ENCODE results near the gene TUG1. TPM values are rescaled to one million over a fixed set of nuclear protein-coding genes. Genes with fewer than 3 reads are reported as not detected.

Gene TUG1
- total and polyA plus RNA-seq, 9 of the 15 experiments (the other 6 are each of a cell fraction or from before 2014, with no cell fraction given), result 24.7 to 132 (median 58.9) TPM

DNA sequence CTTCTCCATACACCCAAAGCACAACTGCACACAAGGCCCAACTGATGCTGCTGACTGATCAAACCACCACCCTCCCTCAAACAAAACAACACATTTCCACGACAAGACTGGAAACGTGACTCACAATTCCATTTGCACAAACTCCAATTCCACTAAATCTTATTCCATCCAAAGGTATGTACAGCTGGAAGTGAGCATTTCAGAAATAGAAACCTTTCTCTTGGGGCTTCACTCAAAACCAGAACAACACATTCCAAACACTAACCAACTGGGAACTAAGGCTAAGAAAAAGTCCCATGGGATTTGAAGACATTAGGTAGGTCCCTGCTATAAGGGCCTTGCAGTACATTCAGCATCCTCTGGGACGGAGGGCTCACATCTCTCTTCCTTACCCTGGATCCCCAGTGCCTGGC, 20.1 kb upstream of the TUG1 start:
- intact Hi-C loops (cut with micrococcal nuclease), result loop anchor here (2.0 kb wide), 1 partner anchor 136 kb away; no protein-coding TSS in a partner anchor
- CTCF ChIA-PET (ENCODE audit: low intra/inter-chr PET ratio), result interaction anchor here (0.8 to 2.0 kb wide), 3 partner anchors 134 to 281 kb away, joined by 3 to 21 read pairs (median 5); no protein-coding TSS in a partner anchor
- H3K9me1 ChIP-seq (ENCODE audit: control insufficient read depth, insufficient read depth, low read length), result no peaks in the 10 kb centered on the region

DNA sequence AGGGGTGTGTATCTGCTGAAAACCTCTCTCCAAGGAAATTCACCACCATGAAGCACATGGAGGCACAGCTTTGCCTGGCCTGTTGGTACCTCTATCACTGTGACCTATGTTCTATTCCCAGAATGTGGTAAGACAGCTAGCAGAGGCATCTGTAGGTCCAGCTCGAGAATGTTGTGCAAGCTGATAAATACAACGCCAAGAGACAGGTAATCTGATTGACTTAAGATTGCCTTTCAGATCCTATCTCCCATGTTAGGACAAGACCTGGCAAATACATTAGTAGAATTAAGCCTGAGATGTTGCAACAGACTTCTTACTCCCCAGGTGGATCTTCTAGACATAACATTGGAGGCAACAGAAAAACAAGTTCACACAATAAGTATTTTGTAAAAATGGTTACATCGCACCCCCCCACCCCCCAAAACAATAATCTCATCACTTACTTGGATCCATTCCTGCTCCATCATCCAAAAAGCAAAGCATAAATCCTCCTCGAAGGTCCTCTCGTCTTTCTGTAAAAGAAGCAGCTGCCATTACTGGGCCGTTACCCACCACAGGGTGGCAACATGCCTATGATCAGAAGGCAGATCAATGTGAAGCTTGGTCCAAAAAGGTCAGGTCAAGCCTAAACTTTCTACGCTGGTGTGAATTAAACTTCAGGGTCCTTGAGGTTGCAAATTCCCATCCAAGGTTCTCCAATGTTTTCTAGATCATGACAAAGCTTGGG, 19.0 kb upstream of the TUG1 start:
- no peak for FAIRE-seq
- BruUV-seq (replicated peaks), result no TSS peak
- ChIA-PET POLR2A (interaction anchor here (0.7 kb wide), 1 partner anchor 198 kb away, joined by 4 read pairs; no protein-coding TSS in a partner anchor), CTCF (ENCODE audit: low intra/inter-chr PET ratio) (interaction anchor here (0.6 kb wide), 1 partner anchor 282 kb away, joined by 3 read pairs; no protein-coding TSS in a partner anchor)
- H4K20me1 ChIP-seq (replicated peaks; ENCODE audit: control insufficient read depth, insufficient read depth, low read length), result no peaks in the 10 kb centered on the region
- no peaks in the 10 kb centered on the region for H3K4me1 ChIP-seq (replicated peaks in 1 of 2; ENCODE audit: control insufficient read depth in 2 of 2, insufficient read depth in 2 of 2, low read length in 2 of 2)
- DNase-seq (ENCODE audit: extremely low read depth in 1 of 4, low spot score in 3 of 4), result no peak
- H2AFZ ChIP-seq (ENCODE audit: low read depth, low read length), result no peak overlapping the region
- H3K36me3 ChIP-seq (ENCODE audit: control insufficient read depth, insufficient read depth, low read length), result peaks cover 96% of the 10 kb centered on the region
- no peaks in the 10 kb centered on the region for H3K79me2 ChIP-seq (ENCODE audit: control insufficient read depth, insufficient read depth, low read length)
- no peak overlapping the region for H3K27ac ChIP-seq (ENCODE audit: extremely low read depth, low read depth, low read length)
- intact Hi-C loops (cut with micrococcal nuclease), result loop anchor here (2.0 kb wide), 1 partner anchor 135 kb away; no protein-coding TSS in a partner anchor
- H3K9me1 ChIP-seq (ENCODE audit: control insufficient read depth, insufficient read depth, low read length), result no peaks in the 10 kb centered on the region
- in situ Hi-C loops (cut with MboI), result loop anchor here (5.0 to 10.0 kb wide), 2 partner anchors 137 to 205 kb away; no protein-coding TSS in a partner anchor
- H3K4me3 ChIP-seq, result no peak overlapping the region
- no peak overlapping the region for H3K4me2 ChIP-seq (ENCODE audit: insufficient read depth, low read length)
- TF ChIP-seq, protein P1, sequence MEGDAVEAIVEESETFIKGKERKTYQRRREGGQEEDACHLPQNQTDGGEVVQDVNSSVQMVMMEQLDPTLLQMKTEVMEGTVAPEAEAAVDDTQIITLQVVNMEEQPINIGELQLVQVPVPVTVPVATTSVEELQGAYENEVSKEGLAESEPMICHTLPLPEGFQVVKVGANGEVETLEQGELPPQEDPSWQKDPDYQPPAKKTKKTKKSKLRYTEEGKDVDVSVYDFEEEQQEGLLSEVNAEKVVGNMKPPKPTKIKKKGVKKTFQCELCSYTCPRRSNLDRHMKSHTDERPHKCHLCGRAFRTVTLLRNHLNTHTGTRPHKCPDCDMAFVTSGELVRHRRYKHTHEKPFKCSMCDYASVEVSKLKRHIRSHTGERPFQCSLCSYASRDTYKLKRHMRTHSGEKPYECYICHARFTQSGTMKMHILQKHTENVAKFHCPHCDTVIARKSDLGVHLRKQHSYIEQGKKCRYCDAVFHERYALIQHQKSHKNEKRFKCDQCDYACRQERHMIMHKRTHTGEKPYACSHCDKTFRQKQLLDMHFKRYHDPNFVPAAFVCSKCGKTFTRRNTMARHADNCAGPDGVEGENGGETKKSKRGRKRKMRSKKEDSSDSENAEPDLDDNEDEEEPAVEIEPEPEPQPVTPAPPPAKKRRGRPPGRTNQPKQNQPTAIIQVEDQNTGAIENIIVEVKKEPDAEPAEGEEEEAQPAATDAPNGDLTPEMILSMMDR (IDR thresholded peaks at IDR 0.05 in 2 of 3, conservative IDR thresholded peaks at IDR 0.05 in 1 of 3; ENCODE audit: insufficient read depth in 2 of 3, low read depth in 1 of 3, low read length in 3 of 3), result peak in 1 of 3 experiments; percentile 11; a peak in 1 of 6 replicates
- TF ChIP-seq ZNF282 (CRISPR knock-in tag; IDR thresholded peaks at IDR 0.05), result no peak
- no peaks in the 10 kb centered on the region for H3K9me3 ChIP-seq (replicated peaks; ENCODE audit: control insufficient read depth, insufficient read depth, low read depth, low read length)
- WGBS (ENCODE audit: insufficient coverage, low coverage, missing lambda C conversion rate), result 89% methylated on average over 7 of the region's 7 CpGs
- H3K9ac ChIP-seq (ENCODE audit: insufficient read depth in 1 of 2, low read depth in 2 of 2, low read length in 2 of 2), result no peak overlapping the region
- H3K27me3 ChIP-seq (ENCODE audit: control insufficient read depth in 2 of 2, insufficient read depth in 2 of 2, low read length in 2 of 2), result no peaks in the 10 kb centered on the region
- ATAC-seq, result no peak

More for the DNA sequence above, 20.1 kb upstream of the TUG1 start:
- 65% methylated on average over 3 of the region's 3 CpGs for WGBS (ENCODE audit: insufficient coverage, low coverage, missing lambda C conversion rate)
- POLR2A ChIA-PET, result interaction anchor here (1.5 kb wide), 1 partner anchor 134 kb away, joined by 6 read pairs; no protein-coding TSS in a partner anchor
- H3K27ac ChIP-seq (ENCODE audit: extremely low read depth, low read depth, low read length), result no peak overlapping the region
- no TSS peak for BruUV-seq (replicated peaks)
- DNase-seq (ENCODE audit: extremely low read depth in 1 of 4, low spot score in 3 of 4), result no peak
- no peak overlapping the region for H3K4me2 ChIP-seq (ENCODE audit: insufficient read depth, low read length)
- no peaks in the 10 kb centered on the region for H3K4me1 ChIP-seq (replicated peaks in 1 of 2; ENCODE audit: control insufficient read depth in 2 of 2, insufficient read depth in 2 of 2, low read length in 2 of 2)
- no peak for TF ChIP-seq TAF7 (tag; IDR thresholded peaks at IDR 0.05)
- TF ChIP-seq SRSF3 (IDR thresholded peaks at IDR 0.05; ENCODE audit: insufficient read depth, low read length), result no peak
- no peak for TF ChIP-seq RAD21 (CRISPR knock-in tag; conservative IDR thresholded peaks at IDR 0.05 in 1 of 2, IDR thresholded peaks at IDR 0.05 in 1 of 2)
- TF ChIP-seq ZNF3 (CRISPR knock-in tag; IDR thresholded peaks at IDR 0.05), result no peak
- TF ChIP-seq CBX3 (IDR thresholded peaks at IDR 0.05; ENCODE audit: borderline replicate concordance in 1 of 2, low read length in 2 of 2), result no peak
- in situ Hi-C loops (cut with MboI), result no loop called here
- no peak for ATAC-seq
- no peaks in the 10 kb centered on the region for H3K9me3 ChIP-seq (replicated peaks; ENCODE audit: control insufficient read depth, insufficient read depth, low read depth, low read length)
- H2AFZ ChIP-seq (ENCODE audit: low read depth, low read length), result no peak overlapping the region
- H3K79me2 ChIP-seq (ENCODE audit: control insufficient read depth, insufficient read depth, low read length), result no peaks in the 10 kb centered on the region
- H3K27me3 ChIP-seq (ENCODE audit: control insufficient read depth in 2 of 2, insufficient read depth in 2 of 2, low read length in 2 of 2), result no peaks in the 10 kb centered on the region
- no peak overlapping the region for H3K4me3 ChIP-seq
- peaks cover 100% of the 10 kb centered on the region for H3K36me3 ChIP-seq (ENCODE audit: control insufficient read depth, insufficient read depth, low read length)
- H3K9ac ChIP-seq (ENCODE audit: insufficient read depth in 1 of 2, low read depth in 2 of 2, low read length in 2 of 2), result no peak overlapping the region
- H4K20me1 ChIP-seq (replicated peaks; ENCODE audit: control insufficient read depth, insufficient read depth, low read length), result no peaks in the 10 kb centered on the region
- no peak for FAIRE-seq
